ENCODE data around the gene HAGHL.
A peak's percentile ranks its signal among the peaks of the same experiment; 100 is the strongest.
"Not testable (repeated sequence)": the region's sequence is repeated elsewhere in the genome, so short reads cannot be mapped to it uniquely, and the experiment has no call there.

The HAGHL gene

DNA sequence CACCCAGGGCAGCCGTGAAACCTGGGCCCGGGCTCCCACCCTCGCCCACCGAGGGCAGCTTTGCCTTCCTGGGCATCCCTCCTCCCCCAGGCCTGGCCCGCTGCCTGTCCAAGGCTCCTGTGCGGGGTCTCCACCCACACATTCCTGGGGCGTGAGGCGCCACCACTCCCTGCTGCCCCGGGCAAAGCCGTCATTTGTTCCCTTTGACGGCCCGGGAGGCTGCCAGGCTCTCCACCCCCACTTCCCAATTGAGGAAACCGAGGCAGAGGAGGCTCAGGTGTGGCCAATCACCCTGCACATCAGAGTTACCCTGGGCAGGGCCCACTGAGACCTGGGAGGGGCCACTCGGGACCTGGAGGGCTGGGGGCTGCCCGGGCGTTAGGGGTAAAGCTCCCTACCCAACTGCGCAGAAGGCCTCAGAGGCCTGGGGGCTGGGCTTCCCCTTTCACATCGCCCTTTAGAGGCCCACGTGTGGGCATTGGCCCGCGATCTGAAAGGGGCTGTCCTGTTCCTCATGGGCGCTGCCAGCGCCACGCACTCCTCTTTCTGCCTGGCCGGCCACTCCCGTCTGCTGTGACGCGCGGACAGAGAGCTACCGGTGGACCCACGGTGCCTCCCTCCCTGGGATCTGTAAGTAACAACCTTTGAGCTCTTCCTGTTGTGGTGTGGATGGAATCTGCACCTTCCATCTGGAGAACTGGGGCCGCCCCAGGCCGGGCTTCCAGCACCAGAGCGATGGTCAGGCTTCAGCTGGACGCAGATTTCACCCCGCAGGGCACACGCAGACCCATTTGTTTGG is 33.8 kb downstream of the HAGHL start, which contains the start of gene MSLN:
TSS of gene MSLN (plus strand) at position 190 of the 799 bp plus-strand sequence. CDS start 1,947 bp downstream, outside the sequence.
- peak; percentile 79 for DNase-seq

DNA sequence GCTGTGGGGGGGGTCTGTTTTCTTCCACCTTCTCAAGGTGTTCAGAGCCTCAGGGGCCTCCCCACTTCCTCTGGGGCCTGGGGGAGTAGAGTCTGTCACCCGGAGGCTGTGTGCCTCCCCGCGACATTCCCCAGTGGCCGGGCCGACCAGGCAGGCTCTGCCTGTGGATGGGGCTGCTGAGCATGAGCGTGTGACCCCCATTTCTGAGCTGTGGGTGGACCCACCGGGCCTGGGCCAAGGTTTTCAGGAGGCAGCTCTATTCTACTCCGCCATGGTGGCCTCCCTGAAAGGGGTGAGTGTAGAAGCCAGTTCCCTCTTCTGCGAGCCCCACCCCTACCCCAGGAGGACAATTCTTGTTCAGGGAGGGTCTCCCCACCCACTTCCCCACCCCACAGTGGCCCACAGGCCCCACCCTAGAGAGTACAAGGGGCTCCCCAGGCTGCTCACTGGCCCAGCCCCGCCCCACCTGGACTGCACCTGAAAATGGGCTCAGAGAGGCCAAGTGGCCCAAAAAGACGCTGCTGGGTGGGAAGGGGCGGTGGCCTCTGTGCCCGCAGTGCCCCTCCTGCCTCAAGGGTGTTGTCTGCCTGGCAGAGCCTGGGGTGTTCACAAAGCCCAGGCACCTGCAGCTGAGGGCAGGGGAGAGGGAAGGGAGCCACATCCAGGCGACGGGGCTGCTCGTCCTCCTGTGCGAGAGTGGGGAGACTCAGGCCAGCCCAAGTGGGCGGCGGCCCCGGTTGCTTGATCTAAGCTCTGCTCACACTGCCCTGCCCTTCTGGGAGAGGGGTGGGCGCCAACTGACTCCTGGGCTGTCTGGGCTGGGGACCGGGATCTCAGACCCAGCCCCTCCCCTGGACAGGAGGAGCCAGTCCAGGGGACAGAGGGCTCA is 35.0 kb downstream of the HAGHL start:
- DNase-seq, result no peak

DNA sequence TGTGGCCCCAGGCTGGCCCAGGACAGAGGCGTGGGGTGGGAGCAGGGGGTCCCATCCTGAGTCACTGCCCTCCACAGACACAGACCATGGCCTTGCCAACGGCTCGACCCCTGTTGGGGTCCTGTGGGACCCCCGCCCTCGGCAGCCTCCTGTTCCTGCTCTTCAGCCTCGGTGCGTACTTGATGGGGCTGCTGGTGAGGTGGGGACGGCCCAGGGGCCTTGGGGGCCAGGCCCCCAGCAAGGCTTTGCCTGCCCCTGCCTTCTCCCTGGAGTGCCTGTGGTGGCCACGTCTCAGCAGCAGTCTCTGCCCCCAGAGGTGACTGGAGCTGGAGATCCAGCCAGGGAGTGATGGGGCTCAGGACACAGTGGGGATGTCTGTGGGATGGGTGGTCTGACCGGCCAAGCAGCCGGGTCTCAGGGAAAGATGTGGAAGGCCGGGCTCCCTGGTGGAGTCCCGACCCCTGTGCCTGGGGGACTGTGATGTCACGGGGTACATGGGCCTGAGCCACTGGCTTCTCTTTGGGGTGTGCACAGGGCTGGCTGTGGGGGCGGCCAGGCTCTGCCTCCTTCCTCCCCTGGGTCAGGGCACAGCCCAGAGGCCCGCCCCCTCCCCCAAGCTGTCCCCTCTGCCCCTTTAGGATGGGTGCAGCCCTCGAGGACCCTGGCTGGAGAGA is 35.8 kb downstream of the HAGHL start:
- no peak for DNase-seq

DNA sequence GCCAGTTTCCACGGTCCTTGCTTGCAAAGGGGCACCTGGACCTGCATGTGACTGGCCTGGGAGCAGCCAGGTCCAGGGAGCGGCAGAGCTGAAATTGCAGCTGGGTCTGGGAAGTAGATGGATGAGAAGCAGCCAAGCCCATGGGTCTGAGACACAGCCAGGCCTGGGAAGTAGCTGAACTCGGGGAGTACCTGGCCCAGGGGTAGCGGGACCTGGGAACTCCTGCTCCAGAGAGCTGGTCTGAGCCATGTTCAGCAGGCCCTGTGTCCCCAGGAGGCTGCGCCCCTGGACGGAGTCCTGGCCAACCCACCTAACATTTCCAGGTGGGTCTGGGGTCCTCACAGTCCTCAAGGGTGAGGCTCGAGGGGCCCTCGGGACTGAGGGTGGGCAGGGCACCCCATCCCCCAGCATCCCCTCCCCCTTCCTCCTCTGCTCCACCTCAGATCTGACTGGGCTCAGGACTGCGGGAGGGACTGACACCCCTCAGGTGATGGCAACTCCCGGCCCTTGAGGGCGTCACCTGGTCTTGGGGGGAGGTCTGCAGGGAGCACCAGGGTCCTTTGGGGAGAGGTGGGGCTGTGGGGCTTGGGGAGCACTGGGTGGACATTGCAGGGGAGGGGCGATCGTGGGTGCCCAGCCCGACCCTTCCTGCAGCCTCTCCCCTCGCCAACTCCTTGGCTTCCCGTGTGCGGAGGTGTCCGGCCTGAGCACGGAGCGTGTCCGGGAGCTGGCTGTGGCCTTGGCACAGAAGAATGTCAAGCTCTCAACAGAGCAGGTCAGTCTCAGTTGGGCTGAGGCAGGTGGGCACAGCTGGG is 36.7 kb downstream of the HAGHL start:
- no peak for DNase-seq

DNA sequence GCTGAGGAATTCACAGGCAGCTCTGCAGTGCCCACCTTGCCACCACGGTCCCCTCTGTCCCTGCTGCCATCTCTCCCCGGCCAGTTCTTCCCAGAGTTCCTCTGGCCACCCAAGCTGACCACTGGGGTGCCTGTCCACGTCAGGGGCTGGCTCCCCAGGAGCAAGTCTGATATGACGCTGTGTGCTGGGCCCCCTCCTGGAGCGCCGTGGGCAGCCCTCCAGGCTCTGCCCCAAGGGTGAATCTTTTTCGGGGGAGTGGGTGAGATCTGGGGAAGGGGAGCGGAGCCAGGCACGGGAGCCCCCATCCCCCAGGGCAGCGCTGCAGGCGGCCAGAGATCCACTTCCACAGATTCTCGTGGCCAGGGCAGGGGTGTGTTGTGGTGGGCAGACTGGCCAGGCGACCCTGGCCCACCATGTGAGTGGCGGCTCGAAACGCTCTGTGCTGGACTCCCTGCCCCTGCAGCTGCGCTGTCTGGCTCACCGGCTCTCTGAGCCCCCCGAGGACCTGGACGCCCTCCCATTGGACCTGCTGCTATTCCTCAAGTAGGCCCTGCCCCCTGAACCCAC is 37.4 kb downstream of the HAGHL start:
- DNase-seq, result no peak

DNA sequence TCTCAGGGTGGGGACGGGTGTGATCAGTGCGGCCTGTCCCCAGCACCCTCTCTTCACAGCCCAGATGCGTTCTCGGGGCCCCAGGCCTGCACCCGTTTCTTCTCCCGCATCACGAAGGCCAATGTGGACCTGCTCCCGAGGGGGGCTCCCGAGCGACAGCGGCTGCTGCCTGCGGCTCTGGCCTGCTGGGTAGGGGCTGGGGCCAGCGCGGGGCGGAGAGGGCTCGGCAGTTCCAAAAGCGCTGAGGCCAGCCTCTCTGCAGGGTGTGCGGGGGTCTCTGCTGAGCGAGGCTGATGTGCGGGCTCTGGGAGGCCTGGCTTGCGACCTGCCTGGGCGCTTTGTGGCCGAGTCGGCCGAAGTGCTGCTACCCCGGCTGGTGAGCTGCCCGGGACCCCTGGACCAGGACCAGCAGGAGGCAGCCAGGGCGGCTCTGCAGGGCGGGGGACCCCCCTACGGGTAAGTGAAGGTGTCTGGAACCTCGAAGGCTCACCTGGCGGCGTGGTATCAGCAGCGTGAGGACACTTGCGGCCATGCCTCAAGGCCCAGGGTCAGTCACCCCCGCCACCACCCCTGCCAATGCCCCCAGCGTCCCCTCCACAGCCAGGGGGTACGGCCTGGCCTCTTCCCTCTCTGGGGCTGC is 38.1 kb downstream of the HAGHL start:
- no peak for DNase-seq

DNA sequence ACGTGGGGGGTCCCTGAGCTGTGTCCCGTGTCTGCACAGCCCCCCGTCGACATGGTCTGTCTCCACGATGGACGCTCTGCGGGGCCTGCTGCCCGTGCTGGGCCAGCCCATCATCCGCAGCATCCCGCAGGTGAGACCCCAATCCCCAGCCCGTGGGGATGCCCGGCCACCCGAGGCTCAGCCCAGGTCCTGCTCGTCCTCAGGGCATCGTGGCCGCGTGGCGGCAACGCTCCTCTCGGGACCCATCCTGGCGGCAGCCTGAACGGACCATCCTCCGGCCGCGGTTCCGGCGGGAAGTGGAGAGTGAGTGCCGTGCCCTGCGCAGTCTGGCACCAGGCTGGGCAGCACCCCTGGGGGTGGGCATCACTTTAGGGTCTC is 38.6 kb downstream of the HAGHL start:
- DNase-seq, result no peak

DNA sequence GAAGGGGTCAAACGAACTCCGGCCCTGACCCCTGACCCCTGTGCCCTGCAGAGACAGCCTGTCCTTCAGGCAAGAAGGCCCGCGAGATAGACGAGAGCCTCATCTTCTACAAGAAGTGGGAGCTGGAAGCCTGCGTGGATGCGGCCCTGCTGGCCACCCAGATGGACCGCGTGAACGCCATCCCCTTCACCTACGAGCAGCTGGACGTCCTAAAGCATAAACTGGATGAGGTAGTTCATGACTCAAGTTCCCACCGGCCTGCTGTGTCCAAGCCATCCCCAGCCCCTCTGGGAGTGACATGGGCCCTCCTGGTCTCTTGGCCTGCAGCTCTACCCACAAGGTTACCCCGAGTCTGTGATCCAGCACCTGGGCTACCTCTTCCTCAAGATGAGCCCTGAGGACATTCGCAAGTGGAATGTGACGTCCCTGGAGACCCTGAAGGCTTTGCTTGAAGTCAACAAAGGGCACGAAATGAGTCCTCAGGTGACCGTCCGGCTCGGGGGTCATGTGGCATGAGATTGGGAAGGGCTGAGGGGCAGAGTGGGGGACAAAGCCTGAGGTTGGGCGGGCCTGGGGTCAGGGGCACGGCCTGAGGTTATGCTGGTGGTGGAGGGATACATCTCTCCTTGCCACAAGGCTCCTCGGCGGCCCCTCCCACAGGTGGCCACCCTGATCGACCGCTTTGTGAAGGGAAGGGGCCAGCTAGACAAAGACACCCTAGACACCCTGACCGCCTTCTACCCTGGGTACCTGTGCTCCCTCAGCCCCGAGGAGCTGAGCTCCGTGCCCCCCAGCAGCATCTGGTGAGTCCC is 39.3 kb downstream of the HAGHL start:
- DNase-seq, result no peak

DNA sequence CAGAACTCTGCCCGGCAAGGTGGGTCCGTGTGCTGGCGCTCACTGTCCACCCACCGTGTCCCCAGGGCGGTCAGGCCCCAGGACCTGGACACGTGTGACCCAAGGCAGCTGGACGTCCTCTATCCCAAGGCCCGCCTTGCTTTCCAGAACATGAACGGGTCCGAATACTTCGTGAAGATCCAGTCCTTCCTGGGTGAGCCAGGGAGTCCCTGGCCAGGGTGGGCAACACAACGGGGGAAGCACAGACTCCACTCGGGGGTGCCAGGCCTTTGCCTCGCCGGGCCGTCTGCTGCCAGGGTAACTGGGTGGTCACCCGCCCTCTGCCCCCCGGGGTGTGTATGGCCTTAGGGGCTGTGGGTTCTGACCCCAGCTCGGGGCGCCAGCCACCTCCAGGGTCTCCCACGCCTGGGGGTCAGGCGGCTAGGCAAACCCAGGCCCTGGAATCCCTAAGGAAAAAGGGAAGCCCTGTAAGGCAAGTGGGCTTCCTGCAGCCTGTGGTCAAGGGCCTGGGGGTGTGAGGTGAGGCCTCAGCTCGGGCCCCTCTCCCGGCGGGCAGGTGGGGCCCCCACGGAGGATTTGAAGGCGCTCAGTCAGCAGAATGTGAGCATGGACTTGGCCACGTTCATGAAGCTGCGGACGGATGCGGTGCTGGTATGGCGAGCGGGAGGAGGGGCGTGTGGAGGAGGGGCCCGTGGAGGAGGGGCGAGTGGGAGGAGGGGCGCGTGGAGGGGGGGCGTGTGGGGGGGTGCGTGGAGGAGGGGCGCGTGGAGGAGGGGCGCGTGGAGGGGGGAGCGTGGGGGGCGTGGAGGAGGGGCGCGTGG is 40.1 kb downstream of the HAGHL start:
- DNase-seq, result no peak

DNA sequence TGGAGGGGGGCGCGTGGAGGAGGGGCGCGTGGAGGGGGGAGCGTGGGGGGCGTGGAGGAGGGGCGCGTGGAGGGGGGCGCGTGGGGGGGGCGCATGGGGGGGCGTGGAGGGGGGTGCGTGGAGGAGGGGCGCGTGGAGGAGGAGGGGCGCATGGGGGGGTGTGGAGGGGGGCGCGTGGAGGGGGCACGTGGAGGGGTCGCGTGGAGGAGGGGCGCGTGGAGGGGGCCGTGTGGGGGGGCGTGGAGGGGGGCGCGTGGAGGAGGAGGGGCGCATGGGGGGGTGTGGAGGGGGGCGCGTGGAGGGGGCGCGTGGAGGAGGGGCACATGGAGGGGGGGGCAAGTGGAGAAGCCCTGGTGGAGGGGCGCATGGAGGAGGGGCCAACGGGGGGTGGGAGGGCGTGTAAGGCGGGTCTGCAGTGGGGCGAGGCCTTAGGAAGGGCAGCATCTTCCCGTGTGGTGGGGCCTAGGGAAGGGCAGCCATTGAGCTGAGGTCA is 40.9 kb downstream of the HAGHL start:
- DNase-seq, result no peak

DNA sequence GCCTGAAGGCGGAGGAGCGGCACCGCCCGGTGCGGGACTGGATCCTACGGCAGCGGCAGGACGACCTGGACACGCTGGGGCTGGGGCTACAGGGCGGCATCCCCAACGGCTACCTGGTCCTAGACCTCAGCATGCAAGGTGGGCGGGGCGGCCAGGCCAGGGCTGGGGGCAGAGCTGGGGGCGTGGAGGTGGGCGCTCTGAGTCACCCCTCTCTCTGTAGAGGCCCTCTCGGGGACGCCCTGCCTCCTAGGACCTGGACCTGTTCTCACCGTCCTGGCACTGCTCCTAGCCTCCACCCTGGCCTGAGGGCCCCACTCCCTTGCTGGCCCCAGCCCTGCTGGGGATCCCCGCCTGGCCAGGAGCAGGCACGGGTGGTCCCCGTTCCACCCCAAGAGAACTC is 41.5 kb downstream of the HAGHL start:
- DNase-seq, result no peak

DNA sequence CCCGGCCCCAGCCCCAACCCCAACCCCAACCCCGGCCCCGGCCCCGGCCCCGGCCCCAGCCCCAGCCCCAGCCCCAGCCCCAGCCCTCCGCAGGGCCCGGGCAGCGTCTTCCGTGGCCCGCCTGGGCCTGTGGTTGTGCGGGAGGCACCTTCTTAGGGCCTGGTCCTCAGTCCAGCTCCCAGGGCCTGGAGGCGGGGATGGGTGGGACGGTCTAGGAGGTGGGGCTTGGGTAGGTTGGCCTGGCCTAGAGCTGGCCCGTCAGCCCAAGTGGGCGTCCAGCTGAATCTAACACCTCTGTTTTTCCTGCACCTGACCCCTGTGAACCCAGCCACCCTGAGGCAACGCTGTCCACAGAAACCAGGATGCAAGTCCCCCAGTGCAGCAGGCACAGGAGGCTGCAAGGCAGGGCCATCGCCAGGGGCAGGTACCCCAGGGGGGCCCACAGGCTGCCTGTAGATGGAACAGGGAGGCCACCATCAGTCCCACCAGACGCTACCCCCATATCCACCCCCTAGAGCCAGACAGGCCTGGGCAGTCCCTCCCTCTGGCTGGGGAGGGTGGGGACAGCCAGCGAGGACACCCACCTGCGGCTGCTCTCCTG is 42.4 kb downstream of the HAGHL start:
- no peak for DNase-seq

DNA sequence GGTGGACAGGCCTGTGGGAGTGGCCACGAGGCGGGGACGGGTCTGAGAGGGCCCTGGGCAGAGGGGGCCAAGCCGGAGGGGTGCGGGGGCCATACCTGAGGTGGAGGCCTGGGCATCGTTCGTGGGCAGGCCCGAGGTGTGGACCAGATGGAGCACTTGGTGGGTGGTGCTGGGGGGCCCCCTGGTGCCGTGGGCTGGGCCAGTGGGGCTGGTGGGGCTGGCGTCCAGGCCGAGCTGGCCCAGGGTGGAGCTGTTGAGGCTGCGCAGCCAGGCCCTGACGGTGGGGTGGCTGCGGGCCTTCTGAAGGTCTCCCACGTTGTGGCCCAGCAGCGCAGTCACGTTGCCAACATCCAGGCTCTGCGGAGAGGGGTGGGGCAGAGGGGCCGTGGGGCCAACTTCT is 43.0 kb downstream of the HAGHL start:
- no peak for DNase-seq

DNA sequence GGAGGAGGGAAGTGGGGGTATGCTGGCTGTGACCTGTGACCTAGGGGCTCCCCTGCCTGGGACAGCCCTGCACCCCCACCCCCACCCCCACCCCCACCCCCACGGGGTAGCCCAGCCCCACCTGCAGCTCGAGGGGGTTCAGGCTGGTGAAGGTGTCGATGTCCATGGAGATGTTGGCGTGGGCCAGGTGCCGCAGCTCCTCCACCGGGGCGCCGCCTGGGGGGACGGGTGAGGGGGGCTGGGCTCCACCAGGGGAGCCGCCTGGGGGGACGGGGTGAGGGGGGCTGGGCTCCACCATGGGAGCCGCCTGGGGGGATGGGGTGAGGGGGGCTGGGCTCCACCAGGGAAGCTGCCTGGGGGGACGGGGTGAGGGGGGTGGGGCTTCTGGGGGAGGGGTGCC is 43.5 kb downstream of the HAGHL start:
- no peak for DNase-seq

DNA sequence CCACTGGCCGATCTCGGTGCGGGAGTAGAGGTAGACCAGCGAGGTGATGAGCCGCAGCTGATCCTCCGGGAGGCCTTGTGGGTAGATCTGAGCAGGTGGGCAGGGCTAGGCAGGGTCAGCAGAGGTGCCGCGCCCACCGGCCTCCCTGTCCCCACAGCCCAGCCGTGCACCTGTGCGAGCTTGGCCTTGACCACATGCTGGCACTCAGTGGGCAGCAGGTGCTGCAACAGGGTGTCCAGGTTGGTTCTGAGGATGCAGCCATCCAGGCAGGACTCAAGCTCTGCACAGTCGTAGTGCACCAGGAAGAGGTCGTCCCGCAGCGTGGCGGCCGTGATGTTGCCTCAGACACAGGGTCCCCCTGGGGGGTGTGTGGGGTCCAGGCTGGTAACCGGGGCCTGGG is 46.1 kb downstream of the HAGHL start:
- no peak for DNase-seq

DNA sequence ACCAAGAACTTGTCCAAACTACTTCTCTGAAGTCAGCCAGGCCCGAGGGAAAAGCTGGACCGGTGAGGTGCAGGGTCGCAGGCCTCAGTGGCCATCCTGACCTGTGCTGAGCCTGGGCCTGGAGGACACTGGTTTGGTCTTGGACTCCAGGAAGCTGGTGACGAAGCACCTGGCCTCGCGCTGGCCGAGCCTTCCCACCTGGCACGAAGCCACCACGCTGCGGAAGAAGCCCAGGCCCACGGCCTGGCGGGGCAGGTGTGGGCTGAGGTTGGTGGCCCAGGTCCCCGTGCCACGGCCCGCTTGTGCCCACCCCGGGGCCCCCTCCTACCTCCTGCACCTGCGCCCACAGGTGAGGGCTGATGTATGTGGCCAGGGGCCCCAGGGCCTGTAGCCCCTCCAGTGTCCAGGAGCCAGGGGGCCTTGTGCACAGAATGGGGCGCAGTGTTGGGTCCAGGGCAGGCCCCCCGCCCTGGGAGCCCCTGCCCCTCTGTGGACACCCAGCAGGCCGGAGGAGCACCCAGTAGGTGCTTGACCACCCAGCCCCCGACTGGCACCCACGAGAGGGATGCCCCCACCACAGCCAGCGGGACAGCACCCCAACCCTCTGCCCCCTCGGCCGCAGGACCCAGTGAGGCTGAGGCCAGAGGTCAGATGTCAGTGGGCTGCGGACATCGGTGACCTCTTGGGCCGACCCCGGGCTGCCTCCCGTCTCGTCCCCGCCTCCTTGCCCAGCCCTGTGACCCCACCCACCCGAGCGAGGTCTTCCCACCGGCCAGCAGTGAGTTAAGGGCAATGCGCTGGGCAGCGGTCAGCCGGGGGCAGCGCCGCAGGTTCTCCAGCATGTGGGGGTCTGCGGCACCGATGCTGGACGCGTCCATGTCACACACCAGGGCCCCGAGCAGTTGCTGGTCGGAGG is 47.4 kb downstream of the HAGHL start:
- no peak for DNase-seq

DNA sequence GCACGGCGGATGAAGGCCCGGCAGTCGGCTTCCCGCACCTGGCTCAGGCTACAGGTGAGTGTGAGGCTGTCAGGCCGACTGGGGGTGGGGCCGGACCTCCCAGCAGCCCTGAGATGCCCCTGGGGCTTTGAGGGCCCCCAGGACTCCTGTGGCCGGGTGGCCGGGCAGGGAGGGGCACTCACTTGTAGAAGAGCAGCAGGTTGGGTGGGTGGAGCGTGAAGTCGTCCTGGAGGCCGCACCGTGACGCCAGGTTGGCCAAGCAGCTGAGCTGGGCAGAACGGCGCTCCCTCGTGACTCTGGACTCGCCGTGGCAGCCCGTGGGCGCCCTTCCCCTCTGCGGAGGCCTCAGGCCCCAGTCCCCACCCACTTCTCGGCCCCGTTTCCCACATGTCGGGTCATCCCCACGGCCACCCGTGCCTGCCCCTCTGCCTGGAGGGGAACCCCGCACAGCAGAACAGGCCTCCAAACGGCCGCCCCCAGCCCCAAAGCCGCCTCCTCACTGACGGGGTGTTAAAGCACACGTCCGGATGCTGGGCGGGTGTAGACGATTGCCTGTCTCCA is 48.4 kb downstream of the HAGHL start:
- DNase-seq, result no peak

DNA sequence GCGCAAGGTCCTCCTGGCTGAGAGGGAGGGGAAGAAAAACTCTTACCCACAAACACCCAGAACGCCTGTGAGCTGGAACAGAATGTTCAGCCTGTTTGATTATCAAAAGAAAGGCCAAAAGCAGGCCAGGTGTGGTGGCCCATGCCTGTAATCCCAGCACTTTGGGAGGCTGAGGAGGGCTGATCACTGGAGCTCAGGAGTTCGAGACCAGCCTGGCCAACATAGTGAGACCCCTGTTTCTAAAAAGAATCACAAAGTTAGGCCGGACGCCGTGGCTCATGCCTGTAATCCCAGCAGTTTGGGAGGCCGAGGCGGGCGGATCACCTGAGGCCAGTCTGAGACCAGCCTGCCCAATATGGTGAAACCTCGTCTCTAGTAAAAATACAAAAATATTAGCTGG is 49.4 kb downstream of the HAGHL start:
- not testable (repeated sequence) for DNase-seq

Data from EL (cell line).